Erythroblast (primary cell): Measurements from ENCODE around the gene HAUS2.

Experiments used
- GATA1 ChIP-seq: IDR thresholded peaks from 2 replicates; pipeline ENCODE4 v1.6.1; 2011; ENCODE audit warnings: low read depth, mild to moderate bottlenecking, control low read depth, low read length, moderate library complexity
- POLR2A ChIP-seq: IDR thresholded peaks from 2 replicates; pipeline ENCODE4 v1.6.1; 2011; ENCODE audit warnings: mild to moderate bottlenecking, low read length

DNA sequence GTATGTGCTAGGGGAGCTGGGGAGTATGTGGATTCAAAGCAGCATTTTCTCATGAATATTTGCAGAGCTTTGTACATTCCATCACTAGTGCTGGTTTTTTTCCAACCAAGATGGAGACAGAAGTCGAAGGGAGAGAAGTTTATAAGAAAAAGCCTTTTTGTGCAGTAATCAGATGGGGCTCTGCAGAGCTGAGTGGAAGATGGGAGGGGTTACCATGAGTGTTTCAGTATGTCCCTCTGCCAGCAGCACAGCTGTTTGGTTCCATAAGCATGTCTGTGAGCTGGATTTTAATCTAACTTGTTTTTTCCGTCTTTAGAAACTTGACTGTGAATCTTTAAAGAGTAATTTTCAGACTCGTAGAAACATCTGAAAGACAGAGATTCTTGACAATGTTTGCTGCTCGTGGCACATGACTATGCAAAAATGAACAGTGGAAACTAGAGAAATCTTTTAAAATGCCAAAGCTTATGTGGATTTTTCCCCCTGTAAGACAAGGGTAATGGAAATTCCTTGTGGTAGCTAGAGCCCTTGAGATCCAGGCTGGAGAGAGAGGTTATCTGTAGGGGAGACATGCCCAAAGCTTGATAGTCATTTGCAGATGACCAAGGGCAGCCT is 47.1 kb downstream of the HAUS2 start:
- no peak for TF ChIP-seq POLR2A
- no peak for TF ChIP-seq GATA1
